Kidney (tissue), 14 donors: ENCODE results near the gene EGFL8. TPM values are rescaled to one million over a fixed set of nuclear protein-coding genes. Genes with fewer than 3 reads are reported as not detected.
"Not testable (repeated sequence)": the region's sequence is repeated elsewhere in the genome, so short reads cannot be mapped to it uniquely, and the experiment has no call there.

Source experiments
- DNase-seq, 5 donors: peaks; one replicate each; pipeline ENCODE4 v3.0.0-alpha.2; 2013 to 2020
- FAIRE-seq: peaks from 2 replicates; lab custom pipeline; 2012; peaks lifted over from hg19 to GRCh38; lab: Jason Lieb, UNC
- H3K27ac ChIP-seq, 2 donors: one replicate each; pipeline ENCODE4 v1.7.0; 2013; ENCODE audit warnings: low read depth in 2 of 2, low read length in 2 of 2, inconsistent platforms in 1 of 2
- H3K27me3 ChIP-seq: one replicate; pipeline ENCODE4 v1.7.1; 2013; ENCODE audit warnings: low read length, inconsistent platforms; ENCODE audit not compliant: control insufficient read depth, insufficient read depth
- H3K36me3 ChIP-seq, 3 donors: one replicate each; pipeline versions ENCODE4 v1.7.0 to v1.7.1; 2013; ENCODE audit warnings: low read length in 3 of 3, control low read depth in 1 of 3, inconsistent platforms in 1 of 3; ENCODE audit not compliant: insufficient read depth in 3 of 3, control insufficient read depth in 2 of 3
- H3K4me1 ChIP-seq, 3 donors: one replicate each; pipeline versions ENCODE4 v1.7.0 to v1.7.1; 2013; ENCODE audit warnings: low read length in 3 of 3, inconsistent platforms in 1 of 3, low read depth in 1 of 3; ENCODE audit not compliant: control insufficient read depth in 2 of 3, insufficient read depth in 2 of 3
- H3K4me3 ChIP-seq, 3 donors: one replicate each; pipeline versions ENCODE4 v1.7.0 to v1.8.1; 2013; ENCODE audit warnings: low read length in 3 of 3, control low read depth in 1 of 3, inconsistent platforms in 1 of 3
- H3K9ac ChIP-seq, 3 donors: one replicate each; pipeline versions ENCODE4 v1.7.0 to v1.7.1; 2013; ENCODE audit warnings: low read length in 3 of 3, control low read depth in 1 of 3, inconsistent platforms in 1 of 3
- H3K9me3 ChIP-seq, 3 donors: one replicate each; pipeline versions ENCODE4 v1.7.0 to v1.7.1; 2013; ENCODE audit warnings: low read length in 3 of 3, control low read depth in 1 of 3, inconsistent platforms in 1 of 3; ENCODE audit not compliant: control insufficient read depth in 2 of 3, insufficient read depth in 1 of 3
- CTCF ChIP-seq: IDR thresholded peaks from 3 replicates; pipeline ENCODE4 v1.5.1; 2012; ENCODE audit warnings: mild to moderate bottlenecking, moderate library complexity, borderline replicate concordance; ENCODE audit not compliant: insufficient read depth; ENCODE audit errors: extremely low read depth
- intact Hi-C: fragments of 100-400 bp; cut with DNase I; formaldehyde crosslinking; loops from one replicate; pipeline ENCODE4 v1.11.1; 2022
- polyA plus RNA-seq: library from polyadenylated mRNA; stranded (reverse); fragments of 350-450 nt; fragmentation: Illumina TruSeq; extraction: RNeasy Lipid Tissue Mini Kit (QIAGEN cat#74804); gene quantifications from one replicate; pipeline ENCODE4 v1.2.3, GENCODE V29; 2014; ENCODE audit warnings: low read depth, low replicate concordance; ENCODE audit not compliant: insufficient read depth
- total RNA-seq: library from RNA; stranded (reverse); fragmentation: NEBNext Ultra II Directional; extraction: Animal tissue kit (Norgen Biotek cat#: 25700); gene quantifications from one replicate; pipeline ENCODE4 v1.2.1, GENCODE V29; 2021
- donor health status: control.
- donor health status: control.
- donor health status: control.
- donor health status: control.
- donor health status: control.
- donor health status: DM: yes; HTN: yes; CAD: no.
- donor health status: Normal renal cell carcinoma (clear cell type).

Gene EGFL8
- total and polyA plus RNA-seq, 2 donors from 2014 or later, result 15.0 to 18.3 TPM

- Histone ChIP-seq H3K4me3 (peak overlapping the region in 2 of 3 donors; percentile 52 to 91), H3K9me3 (no peaks in the 10 kb centered on the region), H3K36me3 (peaks cover 6 to 13% (median 8%) of the 10 kb centered on the region in 3 donors), H3K27me3 (no peaks in the 10 kb centered on the region), H3K9ac (peak overlapping the region in 2 of 3 donors; percentile 94 to 95), H3K27ac (peak overlapping the region; percentile 93 to 98), H3K4me1 (peaks cover 2 to 31% (median 11%) of the 10 kb centered on the region in 3 donors)
- TF ChIP-seq CTCF, result no peak
- intact Hi-C loops, result no loop called here
- DNase-seq (peak in 3 of 5 donors; percentile 34 to 76 (median 66)), FAIRE-seq (no peak)
Measured at GRCh38 chr6:32190911-32191677, 26.7 kb downstream of the EGFL8 start.

GRCh38 chr6:32191696-32192607, 27.6 kb downstream of the EGFL8 start:
- no peaks in the 10 kb centered on the region for H3K9me3 ChIP-seq
- no peak overlapping the region for H3K9ac ChIP-seq
- H3K27me3 ChIP-seq, result no peaks in the 10 kb centered on the region
- peak overlapping the region in 2 of 3 donors; percentile 11 to 42 for H3K4me3 ChIP-seq
- TF ChIP-seq CTCF, result no peak
- H3K36me3 ChIP-seq, result peaks cover 4 to 9% (median 5%) of the 10 kb centered on the region in 3 donors
- DNase-seq, result peak in 2 of 5 donors; percentile 73 to 78
- FAIRE-seq, result no peak
- intact Hi-C loops, result no loop called here
- H3K27ac ChIP-seq, result peak overlapping the region; percentile 75 to 98
- H3K4me1 ChIP-seq, result peaks cover 2 to 32% (median 13%) of the 10 kb centered on the region in 3 donors

- H3K9ac ChIP-seq, result peak within 1 kb of the TSS in 1 of 3 donors; percentile 94
- FAIRE-seq, result no peak
Measured at GRCh38 chr6:32192608-32193039, 28.2 kb downstream of the EGFL8 start, which contains the start of gene GPSM3. GPSM3 (minus strand) TSS chr6:32192643; CDS start chr6:32192513, 130 bp downstream.

GRCh38 chr6:32193096-32193495, 28.7 kb downstream of the EGFL8 start:
- peak in 1 of 5 donors; percentile 46 for DNase-seq
- Histone ChIP-seq H3K27ac (peak overlapping the region in 1 of 2 donors; percentile 75), H3K4me1 (peaks cover 2 to 36% (median 19%) of the 10 kb centered on the region in 3 donors), H3K9ac (peak overlapping the region in 1 of 3 donors; percentile 62), H3K4me3 (peak overlapping the region in 1 of 3 donors; percentile 43)
- intact Hi-C loops, H3K27me3 ChIP-seq, H3K9me3 ChIP-seq, H3K36me3 ChIP-seq, FAIRE-seq: not testable (repeated sequence)

More at GRCh38 chr6:32192608-32193039, 28.2 kb downstream of the EGFL8 start, which contains the start of gene GPSM3:
- H3K9me3 ChIP-seq, result no peaks in the 10 kb centered on the region
- peaks cover 2 to 36% (median 19%) of the 10 kb centered on the region in 3 donors for H3K4me1 ChIP-seq
- TF ChIP-seq CTCF, result no peak
- no peaks in the 10 kb centered on the region for H3K27me3 ChIP-seq
- peaks cover 0 to 2% (median 2%) of the 10 kb centered on the region in 3 donors for H3K36me3 ChIP-seq
- H3K27ac ChIP-seq, result peak within 1 kb of the TSS; percentile 75 to 98
- intact Hi-C loops, result no loop called here
- peak within 1 kb of the TSS in 2 of 3 donors; percentile 11 to 43 for H3K4me3 ChIP-seq
- DNase-seq, result peak in 4 of 5 donors; percentile 41 to 87 (median 70)
